Measurements from ENCODE around the gene NUBPL. TPM values are rescaled to one million over a fixed set of nuclear protein-coding genes. Genes with fewer than 3 reads are reported as not detected.

Gene NUBPL
- total and polyA plus RNA-seq, 7 donors: 3.3 to 16.3 (median 8.5) TPM

- no peak for DNase-seq
- no peak for ATAC-seq
- Histone ChIP-seq H3K27me3 (ENCODE audit: insufficient read depth in 3 of 3, low read length in 2 of 3) (no peaks in the 10 kb centered on the region), H3K4me3 (no peak overlapping the region), H3K36me3 (ENCODE audit: insufficient read depth in 1 of 2, low read depth in 1 of 2) (no peaks in the 10 kb centered on the region), H3K4me1 (no peaks in the 10 kb centered on the region), H3K27ac (no peak overlapping the region), H3K9me3 (no peaks in the 10 kb centered on the region)
- WGBS, 3 donors: 69 to 80% (median 74%) methylated on average over 6 of the region's 6 CpGs
- TF ChIP-seq CTCF (IDR thresholded peaks at IDR 0.05): no peak
- intact Hi-C loops (cut with DNase I): no loop called here
Measured at GRCh38 chr14:31902945-31903646, 341.9 kb downstream of the NUBPL start.

GRCh38 chr14:31909977-31910376, 348.8 kb downstream of the NUBPL start:
- no peak for DNase-seq
- Histone ChIP-seq H3K27ac (no peak overlapping the region), H3K27me3 (ENCODE audit: insufficient read depth in 3 of 3, low read length in 2 of 3) (no peaks in the 10 kb centered on the region), H3K9me3 (peaks cover 10% of the 10 kb centered on the region), H3K4me3 (no peak overlapping the region), H3K4me1 (no peaks in the 10 kb centered on the region), H3K36me3 (ENCODE audit: insufficient read depth in 1 of 2, low read depth in 1 of 2) (no peaks in the 10 kb centered on the region)
- intact Hi-C loops (cut with DNase I): no loop called here
- 93 to 98% (median 95%) methylated on average over 3 of the region's 3 CpGs for WGBS, 3 donors
- no peak for ATAC-seq
- TF ChIP-seq CTCF (IDR thresholded peaks at IDR 0.05): no peak

Other genes with a start within 250 kb of the NUBPL start
- 10 to 100 TPM; 21.5 to 40.4 (median 29.9) TPM for gene HEATR5A, start 140.9 kb upstream of the NUBPL start, total RNA-seq
- gene HEATR5A, start 140.9 kb upstream of the NUBPL start, polyA plus RNA-seq: 10 to 100 TPM; 10.2 to 19.5 (median 16.3) TPM
- gene DTD2, start 103.9 kb upstream of the NUBPL start, total RNA-seq: 1 to 10 TPM; 2.1 to 4.2 (median 3.3) TPM
- 1 to 10 TPM; 6.6 to 9.5 (median 6.6) TPM for gene DTD2, start 103.9 kb upstream of the NUBPL start, polyA plus RNA-seq
- not detected for gene GPR33, start 73.4 kb upstream of the NUBPL start, total RNA-seq
- not detected for gene GPR33, start 73.4 kb upstream of the NUBPL start, polyA plus RNA-seq